D721Med (cell line): ENCODE data around the gene HMGA1.

Experiments
- DNase-seq: peaks from one replicate; pipeline ENCODE4 v3.0.0; 2011; ENCODE audit warnings: low spot score; ENCODE audit not compliant: insufficient read length
- FAIRE-seq: peaks from 2 replicates; lab custom pipeline; 2011; peaks lifted over from hg19 to GRCh38; lab: Jason Lieb, UNC
- TF ChIP-seq, protein P1 (sequence below): IDR thresholded peaks from 2 replicates; pipeline ENCODE4 v1.5.1; 2012; ENCODE audit warnings: mild to moderate bottlenecking, control low read depth; ENCODE audit not compliant: insufficient read depth; ENCODE audit errors: missing control alignments

Gene HMGA1

DNA sequence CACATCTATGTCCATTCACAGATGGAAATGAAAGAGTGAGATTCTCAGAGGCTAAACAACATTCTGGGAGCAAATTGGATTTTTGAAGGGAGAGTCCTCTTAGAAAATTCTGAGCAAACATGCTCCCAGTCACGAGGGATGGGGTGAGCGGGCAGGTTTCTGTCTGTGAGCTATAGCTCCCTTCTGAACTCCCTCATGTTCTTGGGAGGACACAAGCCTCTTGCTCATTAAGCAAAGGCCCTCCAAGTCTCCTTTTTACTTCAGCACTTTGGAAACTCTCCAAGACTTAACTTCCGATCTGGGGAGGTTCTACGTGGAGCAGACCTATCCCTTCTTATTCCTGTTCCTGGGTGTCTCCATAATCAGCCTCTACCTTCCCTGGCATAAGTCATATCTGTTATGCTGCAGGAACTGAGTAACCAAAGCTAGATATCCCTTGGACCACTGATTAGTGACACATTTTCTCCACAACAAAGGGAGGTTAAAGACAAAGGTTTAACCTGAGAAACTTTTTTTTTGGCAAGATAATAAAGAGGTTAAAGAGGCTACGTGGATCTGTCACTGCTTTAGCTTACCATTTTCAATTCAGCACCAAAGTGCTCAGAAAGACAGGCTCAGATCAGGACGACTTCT, 45.1 kb downstream of the HMGA1 start:
- no peak for DNase-seq
- TF ChIP-seq, protein P1, sequence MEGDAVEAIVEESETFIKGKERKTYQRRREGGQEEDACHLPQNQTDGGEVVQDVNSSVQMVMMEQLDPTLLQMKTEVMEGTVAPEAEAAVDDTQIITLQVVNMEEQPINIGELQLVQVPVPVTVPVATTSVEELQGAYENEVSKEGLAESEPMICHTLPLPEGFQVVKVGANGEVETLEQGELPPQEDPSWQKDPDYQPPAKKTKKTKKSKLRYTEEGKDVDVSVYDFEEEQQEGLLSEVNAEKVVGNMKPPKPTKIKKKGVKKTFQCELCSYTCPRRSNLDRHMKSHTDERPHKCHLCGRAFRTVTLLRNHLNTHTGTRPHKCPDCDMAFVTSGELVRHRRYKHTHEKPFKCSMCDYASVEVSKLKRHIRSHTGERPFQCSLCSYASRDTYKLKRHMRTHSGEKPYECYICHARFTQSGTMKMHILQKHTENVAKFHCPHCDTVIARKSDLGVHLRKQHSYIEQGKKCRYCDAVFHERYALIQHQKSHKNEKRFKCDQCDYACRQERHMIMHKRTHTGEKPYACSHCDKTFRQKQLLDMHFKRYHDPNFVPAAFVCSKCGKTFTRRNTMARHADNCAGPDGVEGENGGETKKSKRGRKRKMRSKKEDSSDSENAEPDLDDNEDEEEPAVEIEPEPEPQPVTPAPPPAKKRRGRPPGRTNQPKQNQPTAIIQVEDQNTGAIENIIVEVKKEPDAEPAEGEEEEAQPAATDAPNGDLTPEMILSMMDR: no peak
- no peak for FAIRE-seq

DNA sequence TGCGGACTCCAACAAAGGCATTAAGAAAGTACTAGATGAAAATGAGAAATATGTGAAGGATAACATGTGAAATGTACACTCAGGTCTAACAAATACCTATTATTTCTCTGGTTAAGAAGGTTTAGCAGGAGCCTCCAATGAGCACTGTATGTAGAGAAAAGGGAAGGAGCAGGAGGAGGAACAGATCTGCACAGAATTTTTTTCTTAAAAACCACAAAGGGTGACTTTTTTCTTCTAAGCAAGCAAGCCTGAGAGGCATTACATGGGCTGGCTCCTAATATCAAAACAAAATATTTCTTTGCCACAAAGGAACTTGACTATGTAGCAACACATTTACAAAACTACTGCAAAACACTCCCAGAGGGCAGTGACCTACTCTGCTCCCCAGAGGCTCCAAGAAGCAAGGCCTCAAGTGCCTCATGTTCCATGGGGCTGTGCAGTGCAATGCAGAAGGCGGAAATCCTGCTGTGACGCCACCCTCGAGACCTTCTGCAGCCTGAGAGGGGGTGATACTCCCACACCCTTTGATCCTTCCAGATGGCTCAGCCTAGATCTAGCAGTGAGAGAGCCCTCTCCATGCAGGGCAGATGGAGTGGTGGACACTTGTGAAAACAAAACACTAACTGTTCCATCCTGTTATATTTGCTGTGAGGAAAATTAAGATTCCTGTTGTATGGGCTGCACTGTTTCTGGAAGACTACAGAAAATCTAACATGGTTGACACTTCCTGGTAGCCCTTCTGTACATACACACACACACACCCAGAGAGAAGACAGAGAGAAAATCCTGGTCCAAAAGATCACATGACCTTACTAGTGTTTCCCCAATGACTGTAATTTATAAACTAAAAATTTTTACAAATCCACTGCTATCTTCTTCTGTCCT, 48.1 kb downstream of the HMGA1 start:
- FAIRE-seq: no peak
- TF ChIP-seq, protein P1: no peak
- DNase-seq: no peak

DNA sequence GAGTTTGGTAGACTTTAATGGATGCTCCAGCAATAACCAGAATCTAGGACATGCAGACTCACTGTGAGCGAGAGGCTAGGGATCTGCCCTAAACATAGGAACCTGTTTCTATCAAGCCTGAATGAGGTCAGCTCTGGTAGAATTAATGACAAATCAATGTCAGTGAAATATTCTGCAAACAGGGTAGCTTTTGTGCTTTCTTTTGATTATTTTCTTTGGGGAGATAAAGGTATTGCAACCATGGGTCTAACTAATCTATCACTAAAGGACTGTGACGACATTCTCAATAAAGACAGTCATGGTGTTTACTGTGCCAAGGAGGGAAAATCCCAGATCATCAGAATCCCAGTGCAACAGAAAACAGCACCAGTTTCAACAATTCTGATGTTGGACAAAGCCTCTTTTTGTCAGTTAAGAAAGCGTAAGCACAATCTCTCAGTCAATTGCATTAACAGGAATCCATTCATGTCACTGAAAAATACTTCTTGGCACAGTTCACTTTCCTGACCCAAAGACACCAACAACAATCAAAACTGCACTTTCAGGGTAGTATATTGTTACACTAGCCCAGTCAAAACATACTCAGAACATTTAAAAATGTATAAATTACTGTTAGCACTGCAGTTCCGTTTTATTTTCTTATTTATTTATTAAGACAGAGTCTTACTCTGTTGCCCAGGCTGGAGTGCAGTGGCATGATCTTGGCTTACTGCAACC, 48.9 kb downstream of the HMGA1 start:
- TF ChIP-seq, protein P1: no peak
- FAIRE-seq: no peak

DNA sequence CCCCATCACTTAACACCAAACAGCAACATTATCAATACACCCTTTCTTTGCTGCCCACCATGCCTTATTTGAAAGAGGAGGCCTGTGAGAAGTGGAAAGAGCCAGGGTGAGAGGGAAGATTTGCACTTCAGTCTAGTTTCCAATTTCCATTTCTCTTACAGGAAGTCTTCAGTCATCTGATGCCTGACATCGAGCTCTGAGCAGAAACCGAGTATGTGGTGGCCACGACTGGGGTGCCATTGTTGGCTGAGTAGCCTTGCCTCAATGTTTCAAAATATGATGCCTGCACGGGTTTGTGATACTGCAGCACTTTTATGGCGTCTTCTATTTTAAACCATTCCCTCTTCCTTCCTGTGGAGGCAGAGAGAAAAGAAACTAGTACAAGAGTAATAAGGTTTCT, 51.9 kb downstream of the HMGA1 start:
- DNase-seq: no peak
- TF ChIP-seq, protein P1: no peak
- no peak for FAIRE-seq

More for the DNA sequence above, 48.9 kb downstream of the HMGA1 start:
- DNase-seq: no peak

DNA sequence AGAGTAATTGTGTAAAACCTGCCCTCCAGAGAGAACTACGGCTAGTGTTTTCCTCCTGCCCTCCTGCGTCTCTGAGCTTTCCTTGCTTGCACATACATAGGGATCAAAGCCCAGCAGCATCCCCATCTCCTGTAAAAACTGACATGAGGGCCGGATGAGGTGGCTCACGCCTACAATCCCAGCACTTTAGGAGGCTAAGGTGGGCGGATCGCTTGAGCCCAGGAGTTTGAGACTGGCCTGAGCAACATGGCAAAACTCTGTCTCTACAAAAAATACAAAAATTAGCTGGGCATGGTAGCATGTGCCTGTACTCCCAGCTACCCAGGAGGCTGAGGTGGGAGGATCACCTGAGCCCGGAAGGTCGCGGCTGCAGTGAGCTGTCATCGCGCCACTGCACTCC, 52.5 kb downstream of the HMGA1 start:
- DNase-seq: no peak
- no peak for FAIRE-seq
- TF ChIP-seq, protein P1: no peak

DNA sequence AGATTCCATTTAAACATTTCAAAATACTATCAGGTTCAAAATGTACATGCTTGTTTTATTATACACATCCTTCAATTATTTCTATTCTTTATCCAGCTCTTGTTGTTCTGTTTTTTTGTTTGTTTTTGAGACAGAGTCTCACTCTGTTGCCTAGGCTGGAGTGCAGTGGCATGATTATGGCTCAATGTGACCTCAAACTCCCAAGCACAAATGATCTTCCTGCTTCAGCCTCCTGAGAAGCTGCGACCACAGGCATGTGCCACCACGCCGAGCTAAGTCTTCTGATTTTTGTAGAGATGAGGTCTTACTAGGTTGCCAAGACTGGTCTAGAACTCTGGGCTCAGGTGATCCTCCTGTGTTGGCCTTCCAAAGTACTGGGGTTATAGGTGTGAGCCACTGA, 56.3 kb downstream of the HMGA1 start:
- TF ChIP-seq, protein P1: no peak
- FAIRE-seq: no peak
- no peak for DNase-seq
